ENCODE measurements around the gene CEBPZOS. TPM values are rescaled to one million over a fixed set of nuclear protein-coding genes. Genes with fewer than 3 reads are reported as not detected.
A peak's percentile ranks its signal among the peaks of the same experiment; 100 is the strongest.
"Not testable (repeated sequence)": the region's sequence is repeated elsewhere in the genome, so short reads cannot be mapped to it uniquely, and the experiment has no call there.

The CEBPZOS gene
- total RNA-seq, 2 experiments from 2014 or later = 35.1 to 36.0 TPM

DNA sequence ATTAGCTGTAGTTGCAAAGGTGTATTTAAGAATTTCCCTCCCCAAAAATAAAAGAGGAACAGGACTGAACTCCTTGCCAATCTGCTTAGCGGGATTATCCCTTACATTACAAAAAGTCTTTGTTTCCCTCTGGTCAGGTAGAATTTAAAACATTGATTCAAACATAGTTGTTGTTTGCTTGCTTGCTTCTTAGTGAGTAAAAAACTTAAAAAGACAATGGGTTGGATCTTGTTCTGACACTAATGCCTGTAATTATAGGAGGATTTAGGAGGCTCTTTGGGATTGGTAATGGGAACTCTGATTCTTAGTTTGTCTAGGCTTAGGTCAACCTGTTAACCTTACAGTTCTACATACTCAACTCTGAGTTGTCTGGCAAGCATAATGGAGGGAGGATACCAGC lies 3.7 kb upstream of the CEBPZOS start:
- Mint-ChIP-seq H3K4me1 (ENCODE audit: low read depth) (peaks cover 10% of the 10 kb centered on the region), H3K9me3 (ENCODE audit: insufficient read depth) (no peaks in the 10 kb centered on the region), H3K27me3 (ENCODE audit: low read depth) (peaks cover 8% of the 10 kb centered on the region), H3K27ac (no peak overlapping the region), H3K4me3 (no peak overlapping the region), H3K36me3 (ENCODE audit: low read depth) (peaks cover 10% of the 10 kb centered on the region)
- no peak for DNase-seq
- POLR2A ChIA-PET = no interaction called here
- no peak for ATAC-seq
- CTCF ChIA-PET = interaction anchor here (2.1 to 2.4 kb wide), 2 partner anchors 23 to 25 kb away, joined by 6 read pairs; no protein-coding TSS in a partner anchor

- ATAC-seq; H3K9me3 Mint-ChIP-seq (ENCODE audit: insufficient read depth); H3K27me3 Mint-ChIP-seq (ENCODE audit: low read depth); DNase-seq; CTCF ChIA-PET: not testable (repeated sequence)
- Mint-ChIP-seq H3K27ac (peak overlapping the region; percentile 97), H3K36me3 (ENCODE audit: low read depth) (peaks cover 26% of the 10 kb centered on the region), H3K4me3 (peak overlapping the region; percentile 91), H3K4me1 (ENCODE audit: low read depth) (peaks cover 22% of the 10 kb centered on the region)
- POLR2A ChIA-PET = interaction anchor here (1.3 kb wide), 1 partner anchor 39 kb away, joined by 5 read pairs; the partner anchor contains the start of gene EIF2AK2
These were observed 405 bp upstream of the CEBPZOS start for GRCh38 chr2:37195862-37196319.

DNA sequence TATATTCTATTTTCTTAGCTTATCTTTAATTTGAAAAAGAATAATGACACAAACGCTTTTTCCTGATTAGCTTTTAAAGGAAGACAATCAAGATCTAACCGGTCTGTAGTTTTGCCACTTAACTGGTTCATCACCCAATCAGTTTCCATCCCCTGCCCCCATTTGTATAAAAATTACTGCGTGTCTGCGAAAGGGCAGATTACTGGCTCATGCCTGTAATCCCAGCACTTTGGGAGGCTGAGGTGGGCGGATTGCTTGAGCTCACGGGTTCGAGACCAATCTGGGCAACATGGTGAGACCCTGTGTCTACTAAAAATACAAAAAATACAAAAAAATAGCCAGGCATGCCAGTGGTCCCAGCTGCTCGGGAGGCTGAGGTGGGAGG lies 2.4 kb downstream of the CEBPZOS start:
- H3K27ac Mint-ChIP-seq = no peak overlapping the region
- H3K36me3 Mint-ChIP-seq (ENCODE audit: low read depth) = peaks cover 45% of the 10 kb centered on the region
- H3K9me3 Mint-ChIP-seq (ENCODE audit: insufficient read depth) = peaks cover 5% of the 10 kb centered on the region
- peaks cover 37% of the 10 kb centered on the region for H3K4me1 Mint-ChIP-seq (ENCODE audit: low read depth)
- ChIA-PET POLR2A (no interaction called here), CTCF (interaction anchor here (0.5 kb wide), 1 partner anchor 158 kb away, joined by 3 read pairs; no protein-coding TSS in a partner anchor)
- DNase-seq (no peak), ATAC-seq (no peak)
- no peaks in the 10 kb centered on the region for H3K27me3 Mint-ChIP-seq (ENCODE audit: low read depth)
- no peak overlapping the region for H3K4me3 Mint-ChIP-seq

DNA sequence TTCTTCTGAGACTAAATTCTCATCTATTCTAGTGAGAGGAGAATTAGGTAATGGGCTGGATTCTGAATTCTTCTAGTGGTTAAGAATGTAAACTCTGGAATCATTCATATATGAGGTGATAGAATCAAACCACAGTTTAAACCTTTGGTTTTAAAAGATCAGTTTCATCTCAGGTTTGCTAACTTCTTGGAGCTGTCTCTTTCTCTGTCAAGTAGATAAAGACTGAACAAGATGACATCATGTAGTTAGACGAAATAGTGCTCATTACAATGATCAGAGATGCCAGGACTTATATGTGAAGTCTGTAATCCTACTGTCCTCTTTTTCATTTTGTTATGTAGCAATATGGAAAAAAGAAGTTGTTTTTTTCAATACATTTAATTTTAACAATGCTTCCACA lies 4.9 kb downstream of the CEBPZOS start:
- no peak overlapping the region for H3K4me3 Mint-ChIP-seq
- no peak for ATAC-seq
- POLR2A ChIA-PET = interaction anchor here (1.0 to 1.1 kb wide), 2 partner anchors 30 to 45 kb away, joined by 3 to 4 read pairs; partner anchors contain the start of genes CEBPZ, EIF2AK2 and NDUFAF7
- no peaks in the 10 kb centered on the region for H3K27me3 Mint-ChIP-seq (ENCODE audit: low read depth)
- no peak for DNase-seq
- H3K4me1 Mint-ChIP-seq (ENCODE audit: low read depth) = peaks cover 37% of the 10 kb centered on the region
- H3K27ac Mint-ChIP-seq = peak overlapping the region; percentile 11
- peaks cover 69% of the 10 kb centered on the region for H3K36me3 Mint-ChIP-seq (ENCODE audit: low read depth)
- CTCF ChIA-PET = interaction anchor here (0.8 to 1.8 kb wide), 5 partner anchors 11 to 676 kb away, joined by 3 to 10 read pairs (median 4); no protein-coding TSS in a partner anchor
- H3K9me3 Mint-ChIP-seq (ENCODE audit: insufficient read depth) = peaks cover 17% of the 10 kb centered on the region

DNA sequence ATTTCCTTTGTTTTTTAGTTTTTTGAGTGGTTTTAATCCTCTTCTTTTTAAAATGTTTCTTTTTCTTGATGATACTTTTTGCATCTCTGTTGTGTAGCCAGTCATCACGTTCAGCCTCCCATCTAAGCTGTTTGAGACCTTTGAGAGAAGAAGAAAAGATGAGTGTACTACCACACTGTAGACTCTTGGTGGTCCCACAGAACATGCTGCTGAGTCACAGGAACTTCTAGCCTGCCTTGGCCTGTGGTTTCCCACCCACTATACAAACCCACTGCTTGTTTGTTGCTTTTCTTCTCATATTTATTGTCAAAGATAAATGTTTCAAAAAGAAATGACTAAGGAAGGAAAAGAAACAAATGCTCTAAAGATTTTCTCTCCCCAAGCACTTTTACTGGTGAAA lies 5.5 kb downstream of the CEBPZOS start:
- CTCF ChIA-PET = interaction anchor here (0.8 to 1.8 kb wide), 5 partner anchors 10 to 676 kb away, joined by 3 to 10 read pairs (median 4); no protein-coding TSS in a partner anchor
- Mint-ChIP-seq H3K9me3 (ENCODE audit: insufficient read depth) (peaks cover 21% of the 10 kb centered on the region), H3K27me3 (ENCODE audit: low read depth) (no peaks in the 10 kb centered on the region), H3K36me3 (ENCODE audit: low read depth) (peaks cover 72% of the 10 kb centered on the region), H3K4me3 (peak overlapping the region; percentile 31), H3K27ac (peak overlapping the region; percentile 69), H3K4me1 (ENCODE audit: low read depth) (peaks cover 36% of the 10 kb centered on the region)
- POLR2A ChIA-PET = interaction anchor here (1.0 kb wide), 1 partner anchor 45 kb away, joined by 3 read pairs; the partner anchor contains the start of gene EIF2AK2
- DNase-seq = peak; percentile 67
- peak; percentile 83 for ATAC-seq

GRCh38 chr2:37203708-37204107 lies 7.4 kb downstream of the CEBPZOS start:
- Mint-ChIP-seq H3K4me1 (ENCODE audit: low read depth) (peaks cover 34% of the 10 kb centered on the region), H3K36me3 (ENCODE audit: low read depth) (peaks cover 85% of the 10 kb centered on the region), H3K27me3 (ENCODE audit: low read depth) (no peaks in the 10 kb centered on the region), H3K9me3 (ENCODE audit: insufficient read depth) (peaks cover 40% of the 10 kb centered on the region), H3K27ac (no peak overlapping the region), H3K4me3 (no peak overlapping the region)
- no peak for ATAC-seq
- no peak for DNase-seq
- ChIA-PET CTCF (interaction anchor here (1.0 kb wide), 1 partner anchor 17 kb away, joined by 4 read pairs; no protein-coding TSS in a partner anchor), POLR2A (interaction anchor here (0.7 to 1.0 kb wide), 3 partner anchors 47 to 237 kb away, joined by 3 to 5 read pairs (median 4); partner anchors contain the start of gene EIF2AK2)

GRCh38 chr2:37205071-37205661 lies 8.9 kb downstream of the CEBPZOS start:
- Mint-ChIP-seq H3K4me1 (ENCODE audit: low read depth) (peaks cover 29% of the 10 kb centered on the region), H3K27ac (peak overlapping the region; percentile 25), H3K36me3 (ENCODE audit: low read depth) (peaks cover 90% of the 10 kb centered on the region), H3K9me3 (ENCODE audit: insufficient read depth) (peaks cover 41% of the 10 kb centered on the region)
- POLR2A ChIA-PET = interaction anchor here (0.6 to 0.7 kb wide), 3 partner anchors 24 to 239 kb away, joined by 3 read pairs; partner anchors contain the start of gene STRN
- H3K27me3 Mint-ChIP-seq (ENCODE audit: low read depth); ATAC-seq; H3K4me3 Mint-ChIP-seq; DNase-seq; CTCF ChIA-PET: not testable (repeated sequence)

DNA sequence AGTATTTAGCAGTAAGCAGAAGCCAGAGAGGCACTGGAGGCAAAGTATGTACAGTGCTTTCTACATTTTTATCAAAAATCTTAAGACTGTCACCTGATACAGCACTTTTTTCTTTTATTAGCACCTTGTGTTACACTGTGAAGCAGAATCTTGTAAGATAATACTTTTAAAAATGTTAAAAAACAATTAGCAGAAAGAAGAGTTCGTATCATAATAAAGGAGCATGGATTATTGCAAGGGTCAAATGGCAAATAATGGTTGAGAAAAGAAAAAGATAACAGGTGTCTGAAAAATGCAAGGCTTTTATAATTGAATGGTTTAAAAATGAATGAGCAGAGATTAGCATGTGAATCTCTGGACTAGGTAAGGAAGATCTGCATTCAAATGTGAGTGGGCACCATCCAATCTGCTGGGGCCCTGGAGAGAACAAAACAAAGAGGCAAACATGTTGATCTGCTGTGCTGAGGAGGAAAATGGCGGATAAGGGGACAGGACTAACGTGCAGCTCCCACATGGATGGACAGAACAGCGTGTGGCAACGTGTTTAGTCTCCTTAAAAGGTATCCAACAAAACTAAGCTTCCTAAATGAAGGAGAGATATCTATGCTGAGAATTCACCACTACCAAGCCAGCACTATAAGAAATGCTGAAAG lies 9.5 kb downstream of the CEBPZOS start:
- Mint-ChIP-seq H3K9me3 (ENCODE audit: insufficient read depth) (peaks cover 41% of the 10 kb centered on the region), H3K36me3 (ENCODE audit: low read depth) (peaks cover 91% of the 10 kb centered on the region), H3K4me3 (no peak overlapping the region), H3K27me3 (ENCODE audit: low read depth) (no peaks in the 10 kb centered on the region), H3K27ac (no peak overlapping the region), H3K4me1 (ENCODE audit: low read depth) (peaks cover 23% of the 10 kb centered on the region)
- POLR2A ChIA-PET = no interaction called here
- no peak for DNase-seq
- CTCF ChIA-PET = no interaction called here
- no peak for ATAC-seq

DNA sequence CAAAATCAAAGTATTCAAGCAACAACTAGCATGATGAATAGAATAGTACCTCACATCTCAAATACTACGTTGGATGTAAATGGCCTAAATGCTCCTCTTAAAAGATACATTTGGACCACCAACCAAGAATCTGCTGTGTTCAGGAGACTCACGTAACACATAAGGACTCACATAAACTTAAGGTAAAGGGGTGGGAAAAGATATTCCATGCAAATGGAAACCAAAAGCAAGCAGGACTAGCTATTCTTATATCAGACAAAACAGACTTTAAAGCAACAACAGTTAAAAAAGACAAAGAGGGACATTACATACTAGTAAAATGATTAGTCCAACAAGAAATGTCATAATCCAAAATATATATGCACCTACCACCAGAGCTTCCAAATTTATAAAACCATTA lies 10.5 kb downstream of the CEBPZOS start:
- H3K27ac Mint-ChIP-seq; H3K27me3 Mint-ChIP-seq (ENCODE audit: low read depth); CTCF ChIA-PET; H3K4me3 Mint-ChIP-seq; DNase-seq; POLR2A ChIA-PET; ATAC-seq: not testable (repeated sequence)
- Mint-ChIP-seq H3K36me3 (ENCODE audit: low read depth) (peaks cover 94% of the 10 kb centered on the region), H3K9me3 (ENCODE audit: insufficient read depth) (peaks cover 41% of the 10 kb centered on the region), H3K4me1 (ENCODE audit: low read depth) (peaks cover 15% of the 10 kb centered on the region)

GRCh38 chr2:37211212-37211611 lies 14.9 kb downstream of the CEBPZOS start:
- DNase-seq (no peak), ATAC-seq (no peak)
- Mint-ChIP-seq H3K9me3 (ENCODE audit: insufficient read depth) (peaks cover 24% of the 10 kb centered on the region), H3K27me3 (ENCODE audit: low read depth) (no peaks in the 10 kb centered on the region), H3K4me1 (ENCODE audit: low read depth) (peaks cover 9% of the 10 kb centered on the region), H3K27ac (no peak overlapping the region), H3K4me3 (no peak overlapping the region), H3K36me3 (ENCODE audit: low read depth) (peaks cover 78% of the 10 kb centered on the region)
- POLR2A ChIA-PET = no interaction called here
- CTCF ChIA-PET = interaction anchor here (1.3 kb wide), 1 partner anchor 51 kb away, joined by 3 read pairs; no protein-coding TSS in a partner anchor

DNA sequence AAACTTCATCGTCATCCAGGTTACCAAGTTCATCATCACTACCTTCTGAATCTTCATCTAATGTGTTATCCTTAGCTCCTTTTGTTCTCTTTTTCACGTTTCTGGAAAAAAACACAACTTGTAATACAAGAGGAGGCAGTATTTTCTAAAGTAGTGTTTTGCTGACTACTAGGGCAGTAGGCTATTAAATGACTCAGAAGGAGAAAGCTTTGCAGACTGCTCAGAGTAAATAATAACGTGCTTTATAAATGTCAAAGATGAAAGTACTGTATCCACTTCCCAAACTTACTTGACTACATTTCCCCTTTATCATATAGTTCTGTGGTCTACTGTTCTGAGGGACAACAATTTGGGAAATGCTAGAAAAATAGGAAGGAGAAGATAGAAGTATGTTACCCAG lies 15.6 kb downstream of the CEBPZOS start:
- POLR2A ChIA-PET = no interaction called here
- CTCF ChIA-PET = interaction anchor here (1.2 to 1.3 kb wide), 3 partner anchors 11 to 51 kb away, joined by 3 to 4 read pairs (median 3); no protein-coding TSS in a partner anchor
- peaks cover 78% of the 10 kb centered on the region for H3K36me3 Mint-ChIP-seq (ENCODE audit: low read depth)
- no peak for ATAC-seq
- no peak for DNase-seq
- H3K27ac Mint-ChIP-seq = no peak overlapping the region
- H3K4me1 Mint-ChIP-seq (ENCODE audit: low read depth) = peaks cover 9% of the 10 kb centered on the region
- no peaks in the 10 kb centered on the region for H3K27me3 Mint-ChIP-seq (ENCODE audit: low read depth)
- no peak overlapping the region for H3K4me3 Mint-ChIP-seq
- peaks cover 18% of the 10 kb centered on the region for H3K9me3 Mint-ChIP-seq (ENCODE audit: insufficient read depth)

GRCh38 chr2:37215250-37215649 lies 19.0 kb downstream of the CEBPZOS start:
- ATAC-seq (no peak), DNase-seq (no peak)
- Mint-ChIP-seq H3K9me3 (ENCODE audit: insufficient read depth) (no peaks in the 10 kb centered on the region), H3K36me3 (ENCODE audit: low read depth) (peaks cover 61% of the 10 kb centered on the region), H3K27ac (no peak overlapping the region), H3K4me1 (ENCODE audit: low read depth) (peaks cover 3% of the 10 kb centered on the region), H3K4me3 (no peak overlapping the region), H3K27me3 (ENCODE audit: low read depth) (no peaks in the 10 kb centered on the region)
- ChIA-PET CTCF (no interaction called here), POLR2A (no interaction called here)

Measured in activated CD8-positive, alpha-beta T cell treated with anti-CD3 and anti-CD28 coated beads, Interleukin-2, amount 10 ng/mL, durations not matched to agents 7 days and 5 days (primary cell).